Parathyroid adenoma (tissue), 2 donors: Measurements from ENCODE around the gene EYA2.

ENCODE experiments used
- H2AFZ ChIP-seq: fragments of 300-600 bp; sonication (generic); one replicate; pipeline ENCODE4 v1.7.0; 2017; ENCODE audit warnings: antibody characterized with exemption, mild to moderate bottlenecking
- H3K27ac ChIP-seq: fragments of 300-600 bp; sonication (generic); one replicate; pipeline ENCODE4 v1.7.0; 2017
- H3K27me3 ChIP-seq: fragments of 300-600 bp; sonication (generic); one replicate; pipeline ENCODE4 v1.7.0; 2017; ENCODE audit warnings: low read length; ENCODE audit not compliant: control insufficient read depth, insufficient read depth
- H3K36me3 ChIP-seq: fragments of 300-600 bp; sonication (generic); one replicate; pipeline ENCODE4 v1.7.0; 2017; ENCODE audit warnings: low read length; ENCODE audit not compliant: control insufficient read depth, insufficient read depth
- H3K4me1 ChIP-seq: fragments of 300-600 bp; sonication (generic); one replicate; pipeline ENCODE4 v1.7.0; 2017; ENCODE audit warnings: control low read depth
- H3K4me2 ChIP-seq: fragments of 300-600 bp; sonication (generic); one replicate; pipeline ENCODE4 v1.7.0; 2017; ENCODE audit warnings: low read length
- H3K4me3 ChIP-seq: fragments of 300-600 bp; sonication (generic); one replicate; pipeline ENCODE4 v1.7.0; 2017; ENCODE audit warnings: low read depth, low read length
- H3K79me2 ChIP-seq: fragments of 300-600 bp; sonication (generic); one replicate; pipeline ENCODE4 v1.7.0; 2017; ENCODE audit warnings: control low read depth
- H3K9ac ChIP-seq: fragments of 300-600 bp; sonication (generic); one replicate; pipeline ENCODE4 v1.7.0; 2017; ENCODE audit warnings: mild to moderate bottlenecking
- H3K9me3 ChIP-seq: fragments of 300-600 bp; sonication (generic); one replicate; pipeline ENCODE4 v1.7.0; 2017; ENCODE audit warnings: low read length; ENCODE audit not compliant: control insufficient read depth
- CTCF ChIP-seq: fragments of 300-600 bp; sonication (generic); IDR thresholded peaks from one replicate; pipeline ENCODE4 v1.7.0; 2017; ENCODE audit warnings: antibody characterized with exemption, mild to moderate bottlenecking
- donor health status: primary hyperparathyroidism.

Gene EYA2

GRCh38 chr20:47019121-47019824, 124.6 kb downstream of the EYA2 start:
- H3K27me3 ChIP-seq, result no peaks in the 10 kb centered on the region
- H3K9ac ChIP-seq, result no peak overlapping the region
- no peaks in the 10 kb centered on the region for H3K9me3 ChIP-seq
- no peak overlapping the region for H3K4me3 ChIP-seq
- H3K4me1 ChIP-seq, result peaks cover 7% of the 10 kb centered on the region
- H3K36me3 ChIP-seq, result no peaks in the 10 kb centered on the region
- no peak for TF ChIP-seq CTCF
- H2AFZ ChIP-seq, result no peak overlapping the region
- H3K79me2 ChIP-seq, result peaks cover 3% of the 10 kb centered on the region
- H3K4me2 ChIP-seq, result no peak overlapping the region
- H3K27ac ChIP-seq, result no peak overlapping the region

GRCh38 chr20:47020231-47020630, 125.6 kb downstream of the EYA2 start:
- Histone ChIP-seq H3K9me3 (no peaks in the 10 kb centered on the region), H3K27ac (no peak overlapping the region), H3K4me3 (no peak overlapping the region), H3K36me3 (no peaks in the 10 kb centered on the region), H3K4me1 (peaks cover 10% of the 10 kb centered on the region), H3K79me2 (peaks cover 6% of the 10 kb centered on the region), H3K4me2 (no peak overlapping the region), H3K27me3 (no peaks in the 10 kb centered on the region), H3K9ac (no peak overlapping the region), H2AFZ (no peak overlapping the region)
- no peak for TF ChIP-seq CTCF

- H3K4me2 ChIP-seq, result no peak overlapping the region
- no peaks in the 10 kb centered on the region for H3K36me3 ChIP-seq
- no peak overlapping the region for H3K27ac ChIP-seq
- H3K79me2 ChIP-seq, result peaks cover 6% of the 10 kb centered on the region
- no peaks in the 10 kb centered on the region for H3K9me3 ChIP-seq
- H2AFZ ChIP-seq, result no peak overlapping the region
- no peak overlapping the region for H3K9ac ChIP-seq
- H3K4me1 ChIP-seq, result peaks cover 11% of the 10 kb centered on the region
- no peak for TF ChIP-seq CTCF
- no peak overlapping the region for H3K4me3 ChIP-seq
- no peaks in the 10 kb centered on the region for H3K27me3 ChIP-seq
These were observed 127.2 kb downstream of the EYA2 start for GRCh38 chr20:47021850-47022249.

- Histone ChIP-seq H3K79me2 (peaks cover 6% of the 10 kb centered on the region), H3K4me1 (peaks cover 19% of the 10 kb centered on the region), H3K4me3 (no peak overlapping the region), H3K27me3 (no peaks in the 10 kb centered on the region), H2AFZ (no peak overlapping the region), H3K9ac (no peak overlapping the region), H3K36me3 (no peaks in the 10 kb centered on the region), H3K27ac (no peak overlapping the region), H3K9me3 (no peaks in the 10 kb centered on the region), H3K4me2 (no peak overlapping the region)
- TF ChIP-seq CTCF, result no peak
These were observed 129.9 kb downstream of the EYA2 start for GRCh38 chr20:47024461-47024937.

GRCh38 chr20:47027042-47027441, 132.4 kb downstream of the EYA2 start:
- no peak overlapping the region for H3K4me3 ChIP-seq
- H3K27ac ChIP-seq, result no peak overlapping the region
- H2AFZ ChIP-seq, result no peak overlapping the region
- no peaks in the 10 kb centered on the region for H3K27me3 ChIP-seq
- peaks cover 43% of the 10 kb centered on the region for H3K4me1 ChIP-seq
- H3K4me2 ChIP-seq, result no peak overlapping the region
- no peak for TF ChIP-seq CTCF
- peaks cover 6% of the 10 kb centered on the region for H3K79me2 ChIP-seq
- H3K36me3 ChIP-seq, result no peaks in the 10 kb centered on the region
- no peaks in the 10 kb centered on the region for H3K9me3 ChIP-seq
- H3K9ac ChIP-seq, result no peak overlapping the region
